DMS114 treated with DMSO at 0.1 percent for 48 hours (cell line): ENCODE results near the gene PEAK1.

Experiments used
- DNase-seq: peaks from one replicate; lab custom pipeline; 2025; ENCODE audit not compliant: unreplicated experiment; lab: John Stamatoyannopoulos, UW

The PEAK1 gene, protein sequence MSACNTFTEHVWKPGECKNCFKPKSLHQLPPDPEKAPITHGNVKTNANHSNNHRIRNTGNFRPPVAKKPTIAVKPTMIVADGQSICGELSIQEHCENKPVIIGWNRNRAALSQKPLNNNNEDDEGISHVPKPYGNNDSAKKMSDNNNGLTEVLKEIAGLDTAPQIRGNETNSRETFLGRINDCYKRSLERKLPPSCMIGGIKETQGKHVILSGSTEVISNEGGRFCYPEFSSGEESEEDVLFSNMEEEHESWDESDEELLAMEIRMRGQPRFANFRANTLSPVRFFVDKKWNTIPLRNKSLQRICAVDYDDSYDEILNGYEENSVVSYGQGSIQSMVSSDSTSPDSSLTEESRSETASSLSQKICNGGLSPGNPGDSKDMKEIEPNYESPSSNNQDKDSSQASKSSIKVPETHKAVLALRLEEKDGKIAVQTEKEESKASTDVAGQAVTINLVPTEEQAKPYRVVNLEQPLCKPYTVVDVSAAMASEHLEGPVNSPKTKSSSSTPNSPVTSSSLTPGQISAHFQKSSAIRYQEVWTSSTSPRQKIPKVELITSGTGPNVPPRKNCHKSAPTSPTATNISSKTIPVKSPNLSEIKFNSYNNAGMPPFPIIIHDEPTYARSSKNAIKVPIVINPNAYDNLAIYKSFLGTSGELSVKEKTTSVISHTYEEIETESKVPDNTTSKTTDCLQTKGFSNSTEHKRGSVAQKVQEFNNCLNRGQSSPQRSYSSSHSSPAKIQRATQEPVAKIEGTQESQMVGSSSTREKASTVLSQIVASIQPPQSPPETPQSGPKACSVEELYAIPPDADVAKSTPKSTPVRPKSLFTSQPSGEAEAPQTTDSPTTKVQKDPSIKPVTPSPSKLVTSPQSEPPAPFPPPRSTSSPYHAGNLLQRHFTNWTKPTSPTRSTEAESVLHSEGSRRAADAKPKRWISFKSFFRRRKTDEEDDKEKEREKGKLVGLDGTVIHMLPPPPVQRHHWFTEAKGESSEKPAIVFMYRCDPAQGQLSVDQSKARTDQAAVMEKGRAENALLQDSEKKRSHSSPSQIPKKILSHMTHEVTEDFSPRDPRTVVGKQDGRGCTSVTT (N-terminal part only)

DNA sequence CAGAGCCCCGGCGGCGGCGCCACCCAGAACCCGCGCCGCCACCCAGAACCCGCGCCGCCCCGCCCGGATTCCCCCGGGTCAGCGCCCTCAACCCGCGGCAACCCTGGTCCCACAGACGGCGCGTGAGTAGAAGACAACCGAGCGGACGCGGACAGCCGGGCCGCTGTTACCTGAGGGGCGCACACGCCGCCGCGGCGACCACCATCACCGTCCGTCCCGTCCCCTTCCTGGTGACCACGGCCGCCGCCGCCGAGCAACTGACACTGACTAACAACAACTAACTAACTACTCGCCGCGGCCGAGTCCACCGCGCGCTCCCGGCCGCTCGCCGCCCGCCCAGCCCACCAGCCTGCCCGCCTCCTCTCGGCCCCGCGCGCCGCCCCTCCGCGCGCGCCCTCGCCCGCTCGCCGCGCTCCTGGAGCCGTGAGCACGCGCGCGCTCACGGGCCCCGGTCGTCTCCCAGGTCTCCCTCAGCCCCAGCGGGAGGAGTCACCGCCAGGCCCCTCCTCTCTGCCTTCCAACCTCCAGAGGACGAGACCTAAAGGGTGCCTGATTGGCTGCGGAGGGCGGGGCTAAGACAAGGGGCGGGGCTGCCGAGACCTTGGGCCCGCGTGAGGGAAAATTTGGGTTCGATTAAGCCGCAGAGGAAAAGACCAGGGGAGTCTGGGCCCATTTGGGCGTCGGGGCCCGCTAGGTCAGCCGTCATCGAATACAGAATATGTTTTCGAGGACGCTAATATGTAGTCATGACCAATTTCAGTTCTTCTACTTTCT is at the start of gene PEAK1:
TSS of gene PEAK1 (minus strand) at position 269 of the 774 bp plus-strand sequence. CDS start 238,178 bp downstream, outside the sequence.
- peak; percentile 98 for DNase-seq

DNA sequence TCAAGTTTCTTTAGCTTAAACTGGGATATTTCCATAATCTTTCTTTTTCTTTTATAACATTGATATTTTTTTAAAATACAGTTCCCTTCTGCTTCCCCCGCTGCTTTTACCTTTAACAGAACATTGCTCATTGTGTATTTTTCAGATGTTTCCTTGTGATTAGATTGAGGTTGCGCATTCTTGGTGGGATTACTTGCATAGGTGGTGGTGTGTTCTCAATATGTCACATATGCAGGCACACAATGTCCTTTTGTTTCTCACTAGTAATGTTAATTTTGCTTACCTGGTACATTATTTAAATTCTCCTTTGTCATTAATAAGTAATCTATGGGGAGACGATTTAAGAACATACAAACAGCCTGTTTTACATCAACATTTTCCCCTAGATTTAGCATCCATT is 49.0 kb upstream of the PEAK1 start:
- DNase-seq: no peak

DNA sequence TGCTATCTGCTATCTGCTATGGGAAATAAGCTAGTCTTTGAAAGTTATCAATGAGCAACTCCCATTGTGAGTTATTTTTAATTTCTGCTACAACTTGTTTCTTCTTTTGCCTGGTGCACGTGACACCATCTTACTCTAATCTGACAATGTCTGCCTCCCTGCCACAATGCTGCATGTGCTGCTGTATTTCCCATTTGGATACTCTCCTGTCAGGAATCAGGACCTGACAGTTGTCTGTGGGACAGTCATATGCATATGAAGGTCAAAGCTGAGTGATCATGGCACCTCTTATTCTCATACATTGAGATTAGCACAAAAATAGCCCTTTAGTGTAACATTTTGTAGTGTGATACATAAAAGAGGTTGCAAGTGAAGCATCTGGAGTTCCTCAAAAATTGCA is 46.6 kb upstream of the PEAK1 start:
- no peak for DNase-seq

DNA sequence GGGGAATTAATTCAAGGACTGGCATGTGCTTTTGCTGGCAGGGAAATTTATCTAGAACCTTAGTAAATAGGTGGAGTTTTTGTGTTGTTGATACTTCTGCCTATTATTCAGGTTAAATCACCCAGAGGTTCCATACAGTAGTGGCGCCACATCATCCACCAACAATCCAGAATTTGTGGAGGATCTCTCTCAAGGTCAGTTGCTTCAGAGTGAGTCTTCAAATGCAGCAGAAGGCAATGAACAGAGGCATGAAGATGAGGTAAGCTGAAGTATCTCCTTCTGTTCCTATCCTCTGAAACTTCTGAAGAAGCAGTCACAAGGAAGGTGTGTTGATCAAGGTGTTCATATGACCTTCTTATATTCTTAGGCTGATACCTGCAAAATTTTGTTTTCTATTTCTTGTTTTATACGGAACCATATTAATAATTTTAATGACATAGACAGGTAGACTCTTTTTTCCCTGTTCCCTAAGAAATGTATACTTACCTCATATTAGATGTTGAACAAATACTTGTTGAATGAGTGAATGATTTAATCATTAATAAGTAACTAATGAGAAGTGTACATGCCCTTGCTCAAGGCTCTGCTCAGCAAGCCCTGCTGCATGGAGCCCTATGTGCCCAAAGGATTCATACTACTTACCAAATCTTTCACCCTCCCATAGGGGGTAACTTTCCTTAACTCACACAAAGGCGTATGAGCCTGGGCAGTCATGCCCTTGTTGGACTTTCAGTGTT is 44.4 kb upstream of the PEAK1 start:
- DNase-seq: no peak

DNA sequence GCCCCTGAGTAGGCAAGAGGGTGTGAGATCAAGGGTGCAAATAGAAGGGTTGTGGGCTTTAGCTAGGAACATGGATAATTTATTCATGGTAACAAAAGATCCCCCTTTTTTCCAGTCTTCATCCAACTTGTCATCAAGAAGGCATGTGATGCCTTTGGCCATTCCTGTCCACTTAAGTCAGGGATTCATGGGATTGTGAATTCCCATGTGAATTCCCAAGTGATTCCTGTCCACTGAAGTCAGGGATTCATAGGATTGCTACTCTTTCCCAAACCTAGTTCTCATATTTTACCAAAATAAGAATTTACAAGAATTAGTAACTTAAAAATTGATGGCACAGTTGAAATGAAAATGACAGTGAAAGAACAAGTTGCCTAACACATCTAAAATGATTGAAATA is 41.6 kb upstream of the PEAK1 start:
- DNase-seq: no peak

DNA sequence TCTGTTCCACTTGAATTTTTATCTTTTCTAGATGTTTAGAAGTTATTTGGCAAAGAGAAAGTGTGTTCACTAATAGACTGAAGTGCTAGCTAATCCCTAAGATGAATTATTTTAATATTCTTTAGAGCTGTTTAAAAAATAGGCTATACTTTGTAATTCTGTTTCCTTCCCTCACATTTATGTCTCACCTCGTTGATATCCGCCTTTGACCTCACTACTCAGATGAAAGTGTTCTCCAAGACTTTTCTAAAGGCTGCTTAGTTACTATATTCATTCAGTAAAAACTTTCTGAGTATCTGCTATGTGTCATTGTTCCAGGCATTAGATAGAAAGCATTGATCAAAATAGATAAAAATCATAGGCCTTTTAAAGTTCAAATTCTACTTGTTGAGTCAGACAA is 39.1 kb upstream of the PEAK1 start:
- no peak for DNase-seq

DNA sequence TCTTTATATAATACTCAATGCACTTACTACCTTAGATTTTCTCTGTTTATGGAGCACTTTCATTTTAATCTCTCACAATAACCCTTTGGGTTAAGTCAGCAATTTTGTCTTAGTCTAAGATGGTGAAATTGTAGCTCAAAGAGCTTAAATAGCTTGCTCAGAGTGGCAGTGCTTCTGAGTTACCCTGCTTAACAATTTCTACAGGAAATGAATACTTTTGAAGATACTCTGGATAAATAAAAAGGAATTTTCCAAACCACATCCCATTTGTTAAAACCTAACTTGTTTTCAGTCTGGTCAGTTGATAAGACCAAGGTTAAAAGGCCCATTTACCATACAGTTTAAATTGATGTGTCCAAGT is 38.0 kb upstream of the PEAK1 start:
- DNase-seq: no peak

DNA sequence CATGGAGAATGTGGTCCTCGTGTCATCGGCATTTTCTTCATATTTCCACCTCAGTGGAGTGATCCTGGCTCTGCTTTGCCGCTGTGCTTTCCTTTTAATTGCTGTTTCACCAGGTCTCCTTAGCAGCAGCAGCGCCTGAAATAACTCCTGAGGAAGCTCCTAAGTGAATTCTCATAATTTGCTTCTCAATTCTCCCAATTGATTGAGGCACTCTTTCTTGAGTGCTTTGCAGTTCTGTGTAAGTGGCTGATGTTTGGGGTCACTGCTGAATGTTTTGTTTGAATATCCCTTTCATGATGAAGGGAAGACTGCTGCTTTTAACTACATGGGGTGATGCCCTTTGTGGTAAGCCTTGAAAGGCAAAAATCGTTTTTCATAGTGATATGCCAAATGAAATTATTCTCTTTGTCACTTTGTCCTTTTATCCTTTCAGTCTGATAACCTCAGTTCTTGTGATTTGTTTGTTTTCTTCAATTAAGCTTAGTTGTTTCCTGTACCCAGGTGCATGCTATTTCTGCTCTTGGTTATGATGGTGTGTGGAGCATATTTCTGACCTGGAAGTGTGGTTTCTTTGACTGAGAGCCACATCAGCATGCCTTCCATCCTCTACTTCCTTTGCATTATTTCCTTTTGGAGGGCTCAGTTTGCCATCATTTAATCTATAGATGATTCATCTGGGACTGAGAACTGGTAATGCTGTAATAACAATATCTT is 37.4 kb upstream of the PEAK1 start:
- no peak for DNase-seq

DNA sequence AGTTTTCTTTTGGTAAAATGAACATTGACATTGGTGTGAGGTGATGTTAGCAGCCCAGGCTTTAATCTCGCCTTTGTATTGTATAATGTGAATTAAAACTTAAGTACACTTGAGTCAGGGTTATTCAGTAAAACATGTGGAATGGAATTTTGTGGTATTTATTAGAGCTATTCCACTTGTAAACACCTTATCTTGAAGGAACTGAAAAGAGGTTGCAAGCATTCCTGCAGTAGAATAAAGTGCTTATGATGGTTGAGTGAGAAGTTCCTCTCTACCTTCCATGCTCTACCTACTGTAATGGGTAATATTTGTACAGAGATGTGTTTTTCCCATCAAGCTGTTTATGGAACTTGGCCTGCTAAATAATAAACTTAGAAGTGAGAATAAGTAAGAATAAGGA is 36.8 kb upstream of the PEAK1 start:
- DNase-seq: no peak

DNA sequence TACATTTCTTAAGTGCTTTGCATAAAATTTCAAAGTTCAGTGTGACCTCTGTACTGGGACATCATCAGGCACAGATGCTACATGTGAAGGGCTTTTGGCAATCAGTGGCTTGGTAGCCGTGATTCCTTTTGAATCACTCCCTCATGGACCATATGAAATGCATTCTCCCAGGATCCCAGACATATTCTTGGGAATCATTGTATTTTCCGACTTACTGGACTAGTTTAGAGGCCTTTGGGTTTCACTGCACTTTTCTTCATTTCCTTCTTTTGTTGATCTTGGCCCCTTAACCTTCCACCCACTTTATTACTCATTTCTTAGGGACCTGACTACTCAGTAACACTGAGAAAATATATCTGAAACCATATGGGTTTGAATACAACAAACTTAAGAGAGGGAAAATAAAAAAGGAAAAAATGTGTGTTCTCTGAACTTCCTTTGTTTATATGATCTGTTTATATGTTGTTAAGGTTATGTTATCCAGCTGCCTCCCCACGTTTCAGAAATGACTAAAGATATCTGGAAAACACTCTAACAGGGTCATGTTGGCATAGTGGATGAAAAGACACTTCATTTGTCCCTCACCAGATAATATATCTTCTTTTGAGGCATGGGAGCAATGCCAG is 35.9 kb upstream of the PEAK1 start:
- DNase-seq: no peak

DNA sequence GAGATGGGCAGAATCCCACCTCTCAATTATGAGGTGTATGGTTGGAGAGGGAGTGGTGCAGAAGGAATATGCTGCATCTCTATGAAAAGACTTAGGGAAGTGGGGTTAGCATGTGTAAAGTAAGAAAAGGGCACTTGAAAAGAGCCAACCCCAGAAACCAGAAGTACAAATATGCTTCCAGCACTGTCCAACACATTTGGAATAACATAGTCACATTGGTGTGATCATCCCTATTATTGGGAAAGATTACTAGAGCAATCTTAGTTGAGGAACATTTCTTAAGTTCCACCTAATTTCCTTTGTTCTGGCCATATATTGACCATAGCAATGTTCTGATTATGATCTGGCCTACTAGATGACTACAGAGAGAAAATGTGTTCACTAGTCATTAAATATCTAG is 35.0 kb upstream of the PEAK1 start:
- no peak for DNase-seq

DNA sequence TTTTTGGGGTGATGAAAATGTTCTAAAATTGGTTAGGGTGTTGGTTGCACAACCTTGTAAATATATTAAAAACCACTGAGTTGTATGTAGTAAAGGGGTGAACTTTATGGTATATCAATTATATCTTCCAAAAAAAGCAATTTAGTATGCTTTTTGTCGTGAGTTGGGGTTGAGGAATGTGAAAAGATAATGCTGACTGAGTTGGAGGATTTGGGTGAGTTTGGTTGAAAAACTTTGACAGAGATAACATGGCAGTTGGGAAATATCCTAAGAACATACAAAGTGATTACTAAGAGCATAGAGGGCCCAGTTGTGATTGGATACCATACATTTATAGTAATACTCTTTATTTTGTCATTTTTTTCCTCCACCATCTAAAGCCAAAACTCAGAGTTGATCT is 34.4 kb upstream of the PEAK1 start:
- DNase-seq: no peak

DNA sequence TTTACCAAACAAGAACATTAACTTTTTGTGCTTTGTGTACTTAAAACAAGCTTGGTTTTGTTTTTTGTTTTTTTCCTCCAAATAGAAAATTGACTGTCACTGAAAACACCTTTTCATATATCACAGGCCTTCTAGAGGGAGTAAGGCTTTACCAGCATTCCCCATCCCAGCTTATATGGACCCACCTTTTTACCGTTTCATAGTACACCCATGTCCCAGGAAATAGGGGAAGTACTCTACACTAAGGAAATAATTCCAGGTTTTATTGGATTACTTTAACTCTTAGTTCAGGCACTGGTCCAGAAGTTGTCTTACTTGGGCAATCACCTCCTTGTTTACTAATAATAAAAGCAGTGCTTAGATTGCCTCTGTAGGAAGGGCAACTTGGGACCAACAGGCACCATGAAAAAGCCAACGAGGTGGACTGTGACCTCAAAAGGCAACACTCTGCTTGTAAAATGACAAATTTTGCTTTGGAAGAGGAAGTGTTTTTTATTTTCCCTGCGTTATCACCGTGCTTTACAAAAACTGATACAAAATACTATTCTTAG is 27.0 kb upstream of the PEAK1 start:
- DNase-seq: no peak

DNA sequence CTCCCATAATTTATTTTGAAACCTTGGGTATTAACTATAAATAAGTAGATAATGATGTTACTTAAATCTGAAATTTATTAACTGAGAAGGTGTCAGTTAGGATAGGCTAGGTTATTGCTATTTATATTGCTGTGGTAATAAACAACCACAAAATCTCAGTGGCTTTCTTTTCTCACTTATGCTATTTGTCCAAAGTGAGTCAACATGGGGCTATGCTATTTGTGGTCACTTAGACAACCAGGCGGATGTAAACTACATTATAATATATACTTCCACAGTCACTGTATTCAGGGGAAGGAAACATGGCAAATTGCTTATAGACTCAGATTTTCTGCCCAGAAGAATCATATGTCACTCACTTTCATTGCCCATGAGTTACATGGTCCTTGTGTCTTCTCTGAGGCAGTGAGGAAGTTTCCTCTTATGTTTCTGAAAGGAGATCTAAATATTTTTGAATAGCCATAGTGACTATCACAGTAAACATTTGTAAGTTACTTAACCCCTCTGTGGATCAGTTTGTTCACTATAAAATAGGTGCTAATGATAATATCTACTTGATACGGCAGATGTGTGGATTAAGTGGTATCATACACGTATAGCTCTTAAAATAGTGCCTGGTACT is 20.6 kb upstream of the PEAK1 start:
- no peak for DNase-seq

DNA sequence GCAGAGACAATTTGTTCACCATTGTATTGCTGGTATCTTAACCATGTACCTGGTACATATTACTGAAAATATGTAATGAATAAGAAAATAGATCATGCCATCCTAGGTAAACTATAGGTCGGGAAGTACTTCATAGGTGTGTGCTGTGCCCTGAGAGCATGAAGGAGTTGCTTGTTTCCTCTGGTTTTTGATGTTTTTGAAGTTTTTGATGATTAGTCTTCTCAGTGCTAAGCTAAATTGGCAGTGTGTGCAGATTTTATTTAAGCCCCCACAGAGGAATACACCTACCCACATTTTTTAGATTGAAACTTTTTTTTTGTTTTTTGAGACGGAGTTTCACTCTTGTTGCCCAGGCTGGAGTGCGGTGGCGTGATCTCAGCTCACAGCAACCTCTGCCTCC is 17.4 kb upstream of the PEAK1 start:
- DNase-seq: no peak

DNA sequence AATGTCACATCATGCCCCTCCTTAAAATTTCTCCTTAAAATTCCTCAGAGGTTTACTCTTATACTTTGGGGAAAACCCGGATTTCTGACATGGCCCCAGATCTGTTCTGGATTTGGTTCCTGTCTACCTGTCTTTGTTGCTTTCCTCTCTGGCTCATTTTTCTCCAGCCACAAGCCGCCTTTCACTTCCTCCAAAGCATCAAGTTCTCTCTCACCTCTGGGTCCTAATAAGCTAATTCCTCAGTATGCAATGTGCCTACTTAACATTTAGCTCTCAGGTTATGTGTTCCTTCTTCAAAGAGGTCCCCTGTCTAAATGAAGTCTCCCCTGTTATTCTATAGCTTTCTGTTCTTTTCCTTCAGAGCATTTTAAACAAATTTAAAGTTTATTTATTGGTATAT is 16.9 kb upstream of the PEAK1 start:
- no peak for DNase-seq

DNA sequence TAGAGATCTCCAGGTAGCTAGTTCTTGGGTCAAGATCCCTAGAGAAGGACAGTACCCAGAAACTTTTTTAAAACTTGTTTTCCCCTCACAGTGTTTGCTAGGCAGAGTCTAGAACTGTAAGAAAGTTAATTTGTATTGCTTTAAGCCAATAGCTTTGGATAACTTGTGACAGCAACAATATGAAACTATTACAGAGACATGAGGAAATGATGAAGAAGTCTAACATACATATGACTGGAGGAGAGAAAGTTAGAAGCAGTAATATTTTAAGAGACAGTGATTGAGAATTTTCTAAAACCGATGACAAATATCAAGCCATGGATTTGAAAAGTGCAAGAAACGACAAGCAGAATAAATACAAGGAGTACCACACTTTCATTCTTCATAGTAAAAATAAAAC is 10.7 kb upstream of the PEAK1 start:
- no peak for DNase-seq

DNA sequence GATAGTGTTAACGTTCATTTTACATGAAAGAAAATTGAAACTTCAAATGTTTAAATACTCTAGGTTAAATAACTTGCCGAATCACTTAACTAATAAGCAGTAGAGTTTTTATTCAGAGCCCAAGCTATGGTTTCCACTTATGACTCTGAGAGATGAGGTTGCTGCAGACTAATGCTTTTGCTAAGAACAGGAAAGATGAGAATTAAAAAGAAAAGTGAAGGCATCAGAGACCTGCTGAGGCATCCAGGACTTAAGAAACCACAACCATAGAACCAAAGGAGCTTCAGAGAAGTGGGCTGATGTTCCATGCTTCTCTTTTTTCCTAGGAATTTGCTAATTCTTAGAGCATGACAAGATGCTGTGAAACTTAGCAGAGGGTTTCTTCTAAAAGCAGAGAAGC is 10.3 kb upstream of the PEAK1 start:
- DNase-seq: no peak

DNA sequence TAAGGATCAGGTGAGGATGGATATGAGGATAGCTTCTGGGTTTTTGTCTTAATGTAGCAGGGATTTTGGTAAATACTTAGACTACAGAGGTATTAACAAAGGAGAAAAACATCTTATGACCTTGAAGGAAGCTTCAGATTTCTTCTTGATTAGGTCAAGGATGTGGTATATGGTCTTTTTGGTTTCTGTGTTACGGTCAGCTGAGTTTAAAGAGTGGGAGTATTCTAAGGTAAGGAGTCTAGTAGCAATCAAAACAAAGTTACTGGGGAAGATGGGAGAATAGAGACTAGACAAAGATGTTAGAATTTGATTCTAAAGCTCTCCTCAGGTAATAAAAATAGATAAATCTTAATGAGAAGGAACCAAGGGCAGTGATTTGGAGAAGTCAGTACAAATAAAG is 7.0 kb upstream of the PEAK1 start:
- no peak for DNase-seq
